ENCODE measurements around the gene P4HB. TPM values are rescaled to one million over a fixed set of nuclear protein-coding genes. Genes with fewer than 3 reads are reported as not detected.

Gene P4HB
- total and polyA plus RNA-seq, 4 donors = 143 to 443 (median 283) TPM

- Histone ChIP-seq H3K36me3 (ENCODE audit: control insufficient read depth, insufficient read depth, low read length) (no peaks in the 10 kb centered on the region), H3K9me3 (ENCODE audit: control insufficient read depth, insufficient read depth, low read length) (no peaks in the 10 kb centered on the region), H3K4me3 (ENCODE audit: low read depth, low read length) (no peak overlapping the region), H3K27ac (ENCODE audit: low read depth, low read length) (no peak overlapping the region), H3K4me1 (ENCODE audit: control insufficient read depth, insufficient read depth, low read length) (no peaks in the 10 kb centered on the region), H3K27me3 (ENCODE audit: control insufficient read depth, insufficient read depth, low read length) (peaks cover 4% of the 10 kb centered on the region)
- DNase-seq (ENCODE audit: low read depth in 4 of 6, low spot score in 6 of 6) = no peak
- 87% methylated on average over 38 of the region's 45 CpGs for WGBS (ENCODE audit: insufficient coverage)
Observed at GRCh38 chr17:81812571-81813370, 47.6 kb downstream of the P4HB start.

DNA sequence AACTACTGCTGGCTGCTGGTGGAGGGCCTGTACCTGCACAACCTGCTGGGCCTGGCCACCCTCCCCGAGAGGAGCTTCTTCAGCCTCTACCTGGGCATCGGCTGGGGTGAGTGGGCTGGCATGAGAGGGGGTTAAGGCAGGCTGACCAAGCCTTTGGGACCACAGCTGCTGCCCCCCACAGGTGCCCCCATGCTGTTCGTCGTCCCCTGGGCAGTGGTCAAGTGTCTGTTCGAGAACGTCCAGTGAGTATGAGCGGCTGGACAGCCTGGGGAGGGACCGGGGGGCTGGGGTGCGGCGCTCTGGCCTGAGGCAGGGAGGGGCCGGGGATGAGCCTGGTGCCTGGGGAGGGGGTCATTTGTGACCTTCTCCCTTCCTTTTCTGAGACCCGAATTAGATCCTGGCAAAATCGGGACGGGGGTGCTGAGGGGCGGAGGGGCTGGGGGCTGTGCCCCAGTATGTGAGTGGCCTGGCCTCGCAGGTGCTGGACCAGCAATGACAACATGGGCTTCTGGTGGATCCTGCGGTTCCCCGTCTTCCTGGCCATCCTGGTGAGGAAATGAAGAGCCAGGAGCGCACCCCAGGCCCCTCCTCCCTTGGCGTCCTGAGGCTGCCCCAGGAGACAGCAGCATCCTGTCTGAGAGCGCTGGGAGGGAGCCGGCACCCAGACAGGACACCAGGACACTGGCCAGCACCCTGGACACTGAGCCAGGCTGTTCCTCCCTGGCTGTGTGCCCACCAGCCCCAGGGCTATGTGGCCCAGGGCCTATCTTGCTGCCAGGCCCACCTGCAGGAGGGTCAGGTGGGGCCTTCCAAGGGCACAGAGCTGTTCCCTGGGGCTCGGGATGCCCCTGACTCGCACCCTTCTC is 48.4 kb downstream of the P4HB start:
- Histone ChIP-seq H3K9me3 (ENCODE audit: control insufficient read depth, insufficient read depth, low read length) (no peaks in the 10 kb centered on the region), H3K27me3 (ENCODE audit: control insufficient read depth, insufficient read depth, low read length) (peaks cover 11% of the 10 kb centered on the region), H3K4me3 (ENCODE audit: low read depth, low read length) (no peak overlapping the region), H3K36me3 (ENCODE audit: control insufficient read depth, insufficient read depth, low read length) (no peaks in the 10 kb centered on the region), H3K4me1 (ENCODE audit: control insufficient read depth, insufficient read depth, low read length) (no peaks in the 10 kb centered on the region), H3K27ac (ENCODE audit: low read depth, low read length) (no peak overlapping the region)
- 79% methylated on average over 21 of the region's 24 CpGs for WGBS (ENCODE audit: insufficient coverage)
- no peak for DNase-seq (ENCODE audit: low read depth in 4 of 6, low spot score in 6 of 6)

GRCh38 chr17:81810892-81811704 is 49.2 kb downstream of the P4HB start:
- Histone ChIP-seq H3K27ac (ENCODE audit: low read depth, low read length) (no peak overlapping the region), H3K27me3 (ENCODE audit: control insufficient read depth, insufficient read depth, low read length) (peaks cover 19% of the 10 kb centered on the region), H3K4me1 (ENCODE audit: control insufficient read depth, insufficient read depth, low read length) (no peaks in the 10 kb centered on the region), H3K36me3 (ENCODE audit: control insufficient read depth, insufficient read depth, low read length) (no peaks in the 10 kb centered on the region), H3K9me3 (ENCODE audit: control insufficient read depth, insufficient read depth, low read length) (no peaks in the 10 kb centered on the region), H3K4me3 (ENCODE audit: low read depth, low read length) (no peak overlapping the region)
- 88% methylated on average over 41 of the region's 42 CpGs for WGBS (ENCODE audit: insufficient coverage)
- DNase-seq (ENCODE audit: low read depth in 4 of 6, low spot score in 6 of 6) = no peak

GRCh38 chr17:81810476-81810875 is 49.9 kb downstream of the P4HB start:
- WGBS (ENCODE audit: insufficient coverage) = 73% methylated on average over 6 of the region's 8 CpGs
- Histone ChIP-seq H3K36me3 (ENCODE audit: control insufficient read depth, insufficient read depth, low read length) (no peaks in the 10 kb centered on the region), H3K4me1 (ENCODE audit: control insufficient read depth, insufficient read depth, low read length) (no peaks in the 10 kb centered on the region), H3K4me3 (ENCODE audit: low read depth, low read length) (no peak overlapping the region), H3K27me3 (ENCODE audit: control insufficient read depth, insufficient read depth, low read length) (peaks cover 25% of the 10 kb centered on the region), H3K27ac (ENCODE audit: low read depth, low read length) (no peak overlapping the region), H3K9me3 (ENCODE audit: control insufficient read depth, insufficient read depth, low read length) (no peaks in the 10 kb centered on the region)
- DNase-seq (ENCODE audit: low read depth in 4 of 6, low spot score in 6 of 6) = no peak

DNA sequence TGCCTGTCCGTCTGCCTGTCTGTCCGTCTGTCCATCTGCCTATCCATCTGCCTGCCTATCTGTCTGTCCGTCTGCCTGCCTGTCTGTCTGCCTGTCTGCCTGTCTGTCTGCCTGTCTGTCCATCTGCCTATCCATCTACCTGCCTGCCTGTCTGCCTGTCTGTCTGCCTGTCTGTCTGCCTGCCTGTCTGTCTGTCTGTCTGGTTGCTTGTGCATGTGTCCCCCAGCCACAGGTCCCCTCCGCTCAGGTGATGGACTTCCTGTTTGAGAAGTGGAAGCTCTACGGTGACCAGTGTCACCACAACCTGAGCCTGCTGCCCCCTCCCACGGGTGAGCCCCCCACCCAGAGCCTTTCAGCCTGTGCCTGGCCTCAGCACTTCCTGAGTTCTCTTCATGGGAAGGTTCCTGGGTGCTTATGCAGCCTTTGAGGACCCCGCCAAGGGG is 50.8 kb downstream of the P4HB start:
- Histone ChIP-seq H3K9me3 (ENCODE audit: control insufficient read depth, insufficient read depth, low read length) (no peaks in the 10 kb centered on the region), H3K4me3 (ENCODE audit: low read depth, low read length) (no peak overlapping the region), H3K27me3 (ENCODE audit: control insufficient read depth, insufficient read depth, low read length) (peaks cover 33% of the 10 kb centered on the region), H3K27ac (ENCODE audit: low read depth, low read length) (no peak overlapping the region), H3K4me1 (ENCODE audit: control insufficient read depth, insufficient read depth, low read length) (peaks cover 3% of the 10 kb centered on the region), H3K36me3 (ENCODE audit: control insufficient read depth, insufficient read depth, low read length) (no peaks in the 10 kb centered on the region)
- 85% methylated on average over 7 of the region's 7 CpGs for WGBS (ENCODE audit: insufficient coverage)
- DNase-seq (ENCODE audit: low read depth in 4 of 6, low spot score in 6 of 6) = no peak

DNA sequence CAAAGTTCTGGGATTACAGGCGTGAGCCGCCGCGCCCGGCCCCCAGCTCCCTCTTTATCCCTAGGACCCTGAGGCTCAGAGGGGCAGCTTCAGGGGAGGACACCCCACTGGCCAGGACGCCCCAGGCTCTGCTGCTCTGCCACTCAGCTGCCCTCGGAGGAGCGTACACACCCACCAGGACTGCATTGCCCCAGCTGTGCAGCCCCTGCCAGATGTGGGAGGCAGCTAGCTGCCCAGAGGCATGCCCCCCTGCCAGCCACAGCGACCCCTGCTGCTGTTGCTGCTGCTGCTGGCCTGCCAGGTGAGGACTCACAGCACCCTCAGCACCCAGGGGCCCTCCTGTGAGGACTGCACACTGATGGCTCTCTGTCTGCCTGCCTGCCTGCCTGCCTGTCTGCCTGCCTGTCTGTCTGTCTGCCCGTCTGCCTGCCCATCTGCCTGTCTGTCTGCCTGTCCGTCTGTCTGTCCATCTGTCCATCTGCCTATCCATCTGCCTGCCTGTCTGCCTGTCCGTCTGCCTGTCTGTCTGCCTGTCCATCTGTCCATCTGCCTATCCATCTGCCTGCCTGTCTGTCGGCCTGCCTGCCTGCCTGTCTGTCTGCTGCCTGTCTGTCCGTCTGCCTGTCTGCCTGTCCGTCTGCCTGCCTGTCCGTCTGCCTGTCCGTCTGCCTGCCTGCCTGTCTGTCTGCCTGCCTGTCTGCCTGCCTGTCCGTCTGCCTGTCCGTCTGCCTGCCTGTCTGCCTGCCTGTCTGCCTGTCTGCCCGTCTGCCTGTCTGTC is 51.4 kb downstream of the P4HB start:
- Histone ChIP-seq H3K27me3 (ENCODE audit: control insufficient read depth, insufficient read depth, low read length) (peaks cover 37% of the 10 kb centered on the region), H3K36me3 (ENCODE audit: control insufficient read depth, insufficient read depth, low read length) (no peaks in the 10 kb centered on the region), H3K9me3 (ENCODE audit: control insufficient read depth, insufficient read depth, low read length) (no peaks in the 10 kb centered on the region), H3K27ac (ENCODE audit: low read depth, low read length) (no peak overlapping the region), H3K4me1 (ENCODE audit: control insufficient read depth, insufficient read depth, low read length) (peaks cover 3% of the 10 kb centered on the region), H3K4me3 (ENCODE audit: low read depth, low read length) (no peak overlapping the region)
- 82% methylated on average over 20 of the region's 20 CpGs for WGBS (ENCODE audit: insufficient coverage)
- no peak for DNase-seq (ENCODE audit: low read depth in 4 of 6, low spot score in 6 of 6)

GRCh38 chr17:81807839-81808238 is 52.5 kb downstream of the P4HB start:
- WGBS (ENCODE audit: insufficient coverage) = 75% methylated on average over 12 of the region's 13 CpGs
- Histone ChIP-seq H3K27me3 (ENCODE audit: control insufficient read depth, insufficient read depth, low read length) (peaks cover 46% of the 10 kb centered on the region), H3K4me1 (ENCODE audit: control insufficient read depth, insufficient read depth, low read length) (peaks cover 10% of the 10 kb centered on the region), H3K36me3 (ENCODE audit: control insufficient read depth, insufficient read depth, low read length) (no peaks in the 10 kb centered on the region), H3K9me3 (ENCODE audit: control insufficient read depth, insufficient read depth, low read length) (no peaks in the 10 kb centered on the region), H3K27ac (ENCODE audit: low read depth, low read length) (no peak overlapping the region), H3K4me3 (ENCODE audit: low read depth, low read length) (no peak overlapping the region)
- no peak for DNase-seq (ENCODE audit: low read depth in 4 of 6, low spot score in 6 of 6)

- Histone ChIP-seq H3K27ac (ENCODE audit: low read depth, low read length) (no peak overlapping the region), H3K4me1 (ENCODE audit: control insufficient read depth, insufficient read depth, low read length) (peaks cover 10% of the 10 kb centered on the region), H3K9me3 (ENCODE audit: control insufficient read depth, insufficient read depth, low read length) (no peaks in the 10 kb centered on the region), H3K4me3 (ENCODE audit: low read depth, low read length) (no peak overlapping the region), H3K27me3 (ENCODE audit: control insufficient read depth, insufficient read depth, low read length) (peaks cover 52% of the 10 kb centered on the region), H3K36me3 (ENCODE audit: control insufficient read depth, insufficient read depth, low read length) (no peaks in the 10 kb centered on the region)
- WGBS (ENCODE audit: insufficient coverage) = 65% methylated on average over 18 of the region's 18 CpGs
- DNase-seq (ENCODE audit: low read depth in 4 of 6, low spot score in 6 of 6) = no peak
Observed at GRCh38 chr17:81807210-81807719, 53.1 kb downstream of the P4HB start.
